Measurements from ENCODE around the gene MRPS34.

DNA sequence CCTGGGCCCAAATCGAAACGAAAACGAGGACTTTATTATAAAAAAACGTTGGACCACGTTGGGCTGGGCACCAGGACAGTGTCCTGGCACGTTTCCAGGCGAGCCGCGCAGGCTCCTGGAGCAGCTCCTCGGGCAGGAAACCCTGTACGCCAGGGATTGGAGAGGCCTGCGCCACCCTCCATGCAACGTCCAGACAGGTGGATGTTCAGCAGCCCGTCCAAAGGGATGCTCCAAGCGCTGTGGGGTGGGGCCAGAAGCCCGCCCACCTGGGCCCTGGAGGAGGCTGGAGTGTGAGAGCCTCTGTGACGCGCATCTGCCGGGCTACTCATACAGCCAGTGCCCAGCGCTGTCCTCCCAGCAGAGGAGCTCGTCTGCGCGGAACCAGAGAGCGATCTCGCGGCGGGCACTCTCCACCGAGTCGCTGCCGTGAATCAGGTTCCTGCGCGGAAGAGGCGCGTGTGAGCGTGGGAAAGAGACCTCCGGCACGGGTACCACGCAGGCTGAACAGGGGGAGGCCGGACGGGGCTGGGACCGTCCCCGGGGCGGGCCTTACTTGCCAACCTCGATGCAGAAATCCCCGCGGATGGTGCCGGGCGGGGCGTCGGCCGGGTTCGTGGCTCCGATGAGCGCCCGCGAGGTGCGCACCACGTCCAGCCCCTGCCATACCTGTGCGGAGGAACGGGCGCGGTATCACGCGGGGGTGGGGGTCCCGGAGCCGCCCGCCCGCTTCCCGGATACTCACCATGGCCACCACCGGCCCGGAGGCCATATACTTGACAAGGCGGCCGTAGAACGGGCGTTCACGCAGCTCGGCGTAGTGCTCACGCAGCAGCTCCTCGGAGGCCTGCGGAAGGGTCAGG is 2.4 kb downstream of the MRPS34 start:
- TF ChIP-seq, protein P1, sequence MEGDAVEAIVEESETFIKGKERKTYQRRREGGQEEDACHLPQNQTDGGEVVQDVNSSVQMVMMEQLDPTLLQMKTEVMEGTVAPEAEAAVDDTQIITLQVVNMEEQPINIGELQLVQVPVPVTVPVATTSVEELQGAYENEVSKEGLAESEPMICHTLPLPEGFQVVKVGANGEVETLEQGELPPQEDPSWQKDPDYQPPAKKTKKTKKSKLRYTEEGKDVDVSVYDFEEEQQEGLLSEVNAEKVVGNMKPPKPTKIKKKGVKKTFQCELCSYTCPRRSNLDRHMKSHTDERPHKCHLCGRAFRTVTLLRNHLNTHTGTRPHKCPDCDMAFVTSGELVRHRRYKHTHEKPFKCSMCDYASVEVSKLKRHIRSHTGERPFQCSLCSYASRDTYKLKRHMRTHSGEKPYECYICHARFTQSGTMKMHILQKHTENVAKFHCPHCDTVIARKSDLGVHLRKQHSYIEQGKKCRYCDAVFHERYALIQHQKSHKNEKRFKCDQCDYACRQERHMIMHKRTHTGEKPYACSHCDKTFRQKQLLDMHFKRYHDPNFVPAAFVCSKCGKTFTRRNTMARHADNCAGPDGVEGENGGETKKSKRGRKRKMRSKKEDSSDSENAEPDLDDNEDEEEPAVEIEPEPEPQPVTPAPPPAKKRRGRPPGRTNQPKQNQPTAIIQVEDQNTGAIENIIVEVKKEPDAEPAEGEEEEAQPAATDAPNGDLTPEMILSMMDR (IDR thresholded peaks at IDR 0.05; ENCODE audit: low read depth, low read length), result no peak
- TF ChIP-seq EZH2phosphoT487 (IDR thresholded peaks at IDR 0.05; ENCODE audit: low read depth), result no peak

All from OCI-LY3 (cell line).